ENCODE data around the gene PYGM. TPM values are rescaled to one million over a fixed set of nuclear protein-coding genes. Genes with fewer than 3 reads are reported as not detected.

PYGM gene
- total and polyA plus RNA-seq, 2 of the 13 experiments (the other 11 are each of a cell fraction or from before 2014, with no cell fraction given): 0.11 to 0.12 TPM

DNA sequence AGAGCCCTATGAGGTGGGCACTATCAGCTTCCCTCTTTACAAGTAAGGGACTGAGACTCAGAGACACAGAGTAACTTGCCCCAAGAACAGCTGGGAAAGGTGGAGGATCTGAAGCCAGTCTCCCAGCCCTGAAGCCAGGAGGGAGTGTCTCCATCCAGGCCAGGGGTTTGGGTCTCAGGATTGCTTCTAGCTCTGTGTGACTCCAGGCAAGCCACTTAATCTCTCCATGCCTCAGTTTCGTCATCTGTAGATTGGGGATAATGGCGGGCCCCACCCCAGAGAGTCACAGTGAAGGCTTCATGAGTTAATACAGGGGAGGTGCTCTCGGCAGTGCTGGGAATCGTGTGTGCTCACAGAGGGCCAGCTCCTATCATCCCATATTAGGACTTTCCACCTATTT, 32.7 kb upstream of the PYGM start:
- TF ChIP-seq ZNF629 (CRISPR knock-in tag; conservative IDR thresholded peaks at IDR 0.05): peak; percentile 52
- TF ChIP-seq, protein P1, sequence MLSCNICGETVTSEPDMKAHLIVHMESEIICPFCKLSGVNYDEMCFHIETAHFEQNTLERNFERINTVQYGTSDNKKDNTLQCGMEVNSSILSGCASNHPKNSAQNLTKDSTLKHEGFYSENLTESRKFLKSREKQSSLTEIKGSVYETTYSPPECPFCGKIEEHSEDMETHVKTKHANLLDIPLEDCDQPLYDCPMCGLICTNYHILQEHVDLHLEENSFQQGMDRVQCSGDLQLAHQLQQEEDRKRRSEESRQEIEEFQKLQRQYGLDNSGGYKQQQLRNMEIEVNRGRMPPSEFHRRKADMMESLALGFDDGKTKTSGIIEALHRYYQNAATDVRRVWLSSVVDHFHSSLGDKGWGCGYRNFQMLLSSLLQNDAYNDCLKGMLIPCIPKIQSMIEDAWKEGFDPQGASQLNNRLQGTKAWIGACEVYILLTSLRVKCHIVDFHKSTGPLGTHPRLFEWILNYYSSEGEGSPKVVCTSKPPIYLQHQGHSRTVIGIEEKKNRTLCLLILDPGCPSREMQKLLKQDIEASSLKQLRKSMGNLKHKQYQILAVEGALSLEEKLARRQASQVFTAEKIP (CRISPR knock-in tag; IDR thresholded peaks at IDR 0.05; ENCODE audit: borderline replicate concordance): no peak
- no peak for TF ChIP-seq ZNF335 (CRISPR knock-in tag; IDR thresholded peaks at IDR 0.05)
- TF ChIP-seq ZNF260 (CRISPR knock-in tag; IDR thresholded peaks at IDR 0.05; ENCODE audit: borderline replicate concordance, low read depth): no peak
- no peak for TF ChIP-seq DNMT3B (CRISPR knock-in tag; conservative IDR thresholded peaks at IDR 0.05)
- TF ChIP-seq, protein P2, sequence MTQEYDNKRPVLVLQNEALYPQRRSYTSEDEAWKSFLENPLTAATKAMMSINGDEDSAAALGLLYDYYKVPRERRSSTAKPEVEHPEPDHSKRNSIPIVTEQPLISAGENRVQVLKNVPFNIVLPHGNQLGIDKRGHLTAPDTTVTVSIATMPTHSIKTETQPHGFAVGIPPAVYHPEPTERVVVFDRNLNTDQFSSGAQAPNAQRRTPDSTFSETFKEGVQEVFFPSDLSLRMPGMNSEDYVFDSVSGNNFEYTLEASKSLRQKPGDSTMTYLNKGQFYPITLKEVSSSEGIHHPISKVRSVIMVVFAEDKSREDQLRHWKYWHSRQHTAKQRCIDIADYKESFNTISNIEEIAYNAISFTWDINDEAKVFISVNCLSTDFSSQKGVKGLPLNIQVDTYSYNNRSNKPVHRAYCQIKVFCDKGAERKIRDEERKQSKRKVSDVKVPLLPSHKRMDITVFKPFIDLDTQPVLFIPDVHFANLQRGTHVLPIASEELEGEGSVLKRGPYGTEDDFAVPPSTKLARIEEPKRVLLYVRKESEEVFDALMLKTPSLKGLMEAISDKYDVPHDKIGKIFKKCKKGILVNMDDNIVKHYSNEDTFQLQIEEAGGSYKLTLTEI (CRISPR knock-in tag; conservative IDR thresholded peaks at IDR 0.05): no peak
- no peak for TF ChIP-seq ZNF660 (CRISPR knock-in tag; IDR thresholded peaks at IDR 0.05; ENCODE audit: borderline replicate concordance, low read depth)
- TF ChIP-seq SP4 (CRISPR knock-in tag; IDR thresholded peaks at IDR 0.05): no peak
- no peak overlapping the region for H3K4me2 ChIP-seq (ENCODE audit: low read depth, low read length)
- H3K4me1 ChIP-seq (ENCODE audit: insufficient read depth, low read length): peaks cover 16% of the 10 kb centered on the region; the same call in 1 of the 2 replicates
- intact Hi-C loops (cut with micrococcal nuclease; ENCODE audit: unreplicated experiment): no loop called here
- ATAC-seq (no peak), DNase-seq (ENCODE audit: low spot score) (no peak), FAIRE-seq (no peak)
- ChIA-PET CTCF (ENCODE audit: low intra/inter-chr PET ratio, low total read pairs) (no interaction called here), POLR2A (no interaction called here)
- H3K27ac ChIP-seq (ENCODE audit: extremely low read length, insufficient read depth, low read length): no peak overlapping the region
- no peaks in the 10 kb centered on the region for H3K9me3 ChIP-seq (ENCODE audit: low read length)
- no peaks in the 10 kb centered on the region; a peak in 1 of 5 replicates for H3K36me3 ChIP-seq (replicated peaks in 1 of 2; ENCODE audit: control insufficient read depth in 1 of 2, insufficient read depth in 2 of 2, low read length in 2 of 2)
- BruUV-seq (replicated peaks): no TSS peak
- H3K79me2 ChIP-seq (ENCODE audit: insufficient read depth, low read length): no peaks in the 10 kb centered on the region
- 100% methylated on average over 2 of the region's 4 CpGs for WGBS (ENCODE audit: low lambda C conversion rate)
- in situ Hi-C loops (cut with HindIII; ENCODE audit: extremely low pct_ligation_motif_present, low pct_unique_long_range_greater_than_20kb): no loop called here
- H2AFZ ChIP-seq (ENCODE audit: low read length): no peak overlapping the region
- H3K4me3 ChIP-seq (replicated peaks in 1 of 3; ENCODE audit: insufficient read depth in 1 of 3, low read depth in 2 of 3, low read length in 3 of 3): no peak overlapping the region
- H3K9ac ChIP-seq (ENCODE audit: insufficient read depth, low read depth, low read length): no peak overlapping the region
- H3K27me3 ChIP-seq (ENCODE audit: control insufficient read depth in 1 of 2, insufficient read depth in 2 of 2, low read length in 2 of 2): no peaks in the 10 kb centered on the region
- H4K20me1 ChIP-seq (ENCODE audit: insufficient read depth, low read length): no peaks in the 10 kb centered on the region

All from HepG2 (cell line).